ENCODE measurements around the gene CHD2.
A peak's percentile ranks its signal among the peaks of the same experiment; 100 is the strongest.

Gene CHD2

DNA sequence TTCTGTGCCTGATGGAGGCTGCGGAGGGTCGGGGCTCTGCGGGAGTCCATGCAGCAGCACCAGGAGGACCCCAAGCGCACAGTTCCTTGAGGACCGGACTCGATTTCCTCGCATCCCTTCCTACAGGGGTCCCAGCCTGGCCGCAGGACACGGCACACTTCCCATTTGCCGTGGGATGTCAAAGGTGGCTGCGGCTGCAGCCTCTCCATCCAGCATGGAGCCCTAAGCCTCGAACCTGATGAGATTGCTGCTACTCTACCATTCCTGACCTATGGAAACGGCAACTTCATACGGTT lies 148.2 kb downstream of the CHD2 start:
- in situ Hi-C loops (cut with HindIII; ENCODE audit: low sequenced_read_pairs) = no loop called here
- DNase-seq (ENCODE audit: low read depth, low spot score) = no peak
- TF ChIP-seq, protein P1, sequence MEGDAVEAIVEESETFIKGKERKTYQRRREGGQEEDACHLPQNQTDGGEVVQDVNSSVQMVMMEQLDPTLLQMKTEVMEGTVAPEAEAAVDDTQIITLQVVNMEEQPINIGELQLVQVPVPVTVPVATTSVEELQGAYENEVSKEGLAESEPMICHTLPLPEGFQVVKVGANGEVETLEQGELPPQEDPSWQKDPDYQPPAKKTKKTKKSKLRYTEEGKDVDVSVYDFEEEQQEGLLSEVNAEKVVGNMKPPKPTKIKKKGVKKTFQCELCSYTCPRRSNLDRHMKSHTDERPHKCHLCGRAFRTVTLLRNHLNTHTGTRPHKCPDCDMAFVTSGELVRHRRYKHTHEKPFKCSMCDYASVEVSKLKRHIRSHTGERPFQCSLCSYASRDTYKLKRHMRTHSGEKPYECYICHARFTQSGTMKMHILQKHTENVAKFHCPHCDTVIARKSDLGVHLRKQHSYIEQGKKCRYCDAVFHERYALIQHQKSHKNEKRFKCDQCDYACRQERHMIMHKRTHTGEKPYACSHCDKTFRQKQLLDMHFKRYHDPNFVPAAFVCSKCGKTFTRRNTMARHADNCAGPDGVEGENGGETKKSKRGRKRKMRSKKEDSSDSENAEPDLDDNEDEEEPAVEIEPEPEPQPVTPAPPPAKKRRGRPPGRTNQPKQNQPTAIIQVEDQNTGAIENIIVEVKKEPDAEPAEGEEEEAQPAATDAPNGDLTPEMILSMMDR (IDR thresholded peaks at IDR 0.05; ENCODE audit: low read depth, low read length) = no peak
- no peak overlapping the region for H3K4me3 ChIP-seq (ENCODE audit: low read depth, low read length)

GRCh38 chr15:93048759-93049161 lies 148.6 kb downstream of the CHD2 start:
- TF ChIP-seq, protein P1 (IDR thresholded peaks at IDR 0.05; ENCODE audit: low read depth, low read length) = no peak
- peak; percentile 43 for DNase-seq (ENCODE audit: low read depth, low spot score)
- in situ Hi-C loops (cut with HindIII; ENCODE audit: low sequenced_read_pairs) = no loop called here
- no peak overlapping the region for H3K4me3 ChIP-seq (ENCODE audit: low read depth, low read length)

DNA sequence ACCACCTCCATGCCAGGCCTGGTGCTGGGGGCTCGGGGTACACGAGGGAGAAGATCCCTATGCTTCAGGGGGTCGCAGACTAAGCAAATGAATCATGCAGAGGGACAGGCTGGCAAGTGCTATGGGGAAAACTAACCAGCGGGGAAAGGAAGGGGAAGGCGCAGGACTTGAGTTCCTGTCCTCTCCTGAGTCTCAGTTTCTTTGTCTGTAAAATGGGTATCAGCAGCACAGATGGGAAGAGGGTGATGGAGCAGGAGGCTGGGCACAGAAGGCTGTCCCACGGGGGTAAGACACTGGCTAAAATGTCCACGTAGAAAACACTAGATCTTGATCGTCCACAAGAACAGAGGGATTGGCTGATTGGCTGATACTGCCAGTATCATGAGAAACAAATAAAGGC lies 149.1 kb downstream of the CHD2 start:
- TF ChIP-seq, protein P1 (IDR thresholded peaks at IDR 0.05; ENCODE audit: low read depth, low read length) = no peak

DNA sequence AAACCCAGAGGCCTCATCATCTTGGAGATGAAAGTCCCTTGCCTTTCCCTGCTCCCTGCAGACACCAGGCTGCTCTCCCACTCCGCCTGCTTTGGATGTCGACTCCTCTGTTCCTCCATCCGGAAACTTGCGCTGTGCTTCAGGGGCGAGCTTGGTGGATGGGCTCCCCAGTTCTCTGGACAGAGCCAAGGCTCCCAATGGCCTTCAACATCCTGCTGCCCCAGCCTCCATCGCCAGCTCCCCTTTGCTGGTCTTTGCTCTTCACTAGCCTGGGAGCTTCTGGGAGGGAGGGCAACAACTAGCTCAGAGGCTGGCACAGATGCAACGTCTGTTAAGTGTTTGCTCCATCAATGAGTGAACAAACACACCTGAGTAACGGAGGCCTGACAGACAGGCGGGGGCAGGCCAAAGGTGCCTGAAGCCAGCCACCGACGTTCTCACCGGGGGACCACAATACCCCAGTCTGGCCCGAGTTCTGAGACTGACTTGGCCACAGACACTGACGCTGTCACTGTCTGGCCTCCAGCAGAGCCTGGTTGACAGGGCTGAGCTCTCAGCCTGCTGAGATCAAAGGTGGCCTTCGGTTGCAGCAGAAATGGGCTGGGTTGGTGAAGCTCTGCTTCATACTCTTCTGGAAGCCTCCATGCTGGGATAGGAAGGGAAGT lies 149.9 kb downstream of the CHD2 start:
- TF ChIP-seq, protein P1 (IDR thresholded peaks at IDR 0.05; ENCODE audit: low read depth, low read length) = no peak
- no peak for DNase-seq (ENCODE audit: low read depth, low spot score)
- no peak overlapping the region for H3K4me3 ChIP-seq (ENCODE audit: low read depth, low read length)
- in situ Hi-C loops (cut with HindIII; ENCODE audit: low sequenced_read_pairs) = no loop called here

More for the DNA sequence above, 149.1 kb downstream of the CHD2 start:
- DNase-seq (ENCODE audit: low read depth, low spot score) = no peak
- H3K4me3 ChIP-seq (ENCODE audit: low read depth, low read length) = no peak overlapping the region
- in situ Hi-C loops (cut with HindIII; ENCODE audit: low sequenced_read_pairs) = no loop called here

- H3K4me3 ChIP-seq (ENCODE audit: low read depth, low read length) = no peak overlapping the region
- TF ChIP-seq, protein P1 (IDR thresholded peaks at IDR 0.05; ENCODE audit: low read depth, low read length) = no peak
- DNase-seq (ENCODE audit: low read depth, low spot score) = no peak
- in situ Hi-C loops (cut with HindIII; ENCODE audit: low sequenced_read_pairs) = no loop called here
Measured at GRCh38 chr15:93050648-93051047, 150.5 kb downstream of the CHD2 start.

DNA sequence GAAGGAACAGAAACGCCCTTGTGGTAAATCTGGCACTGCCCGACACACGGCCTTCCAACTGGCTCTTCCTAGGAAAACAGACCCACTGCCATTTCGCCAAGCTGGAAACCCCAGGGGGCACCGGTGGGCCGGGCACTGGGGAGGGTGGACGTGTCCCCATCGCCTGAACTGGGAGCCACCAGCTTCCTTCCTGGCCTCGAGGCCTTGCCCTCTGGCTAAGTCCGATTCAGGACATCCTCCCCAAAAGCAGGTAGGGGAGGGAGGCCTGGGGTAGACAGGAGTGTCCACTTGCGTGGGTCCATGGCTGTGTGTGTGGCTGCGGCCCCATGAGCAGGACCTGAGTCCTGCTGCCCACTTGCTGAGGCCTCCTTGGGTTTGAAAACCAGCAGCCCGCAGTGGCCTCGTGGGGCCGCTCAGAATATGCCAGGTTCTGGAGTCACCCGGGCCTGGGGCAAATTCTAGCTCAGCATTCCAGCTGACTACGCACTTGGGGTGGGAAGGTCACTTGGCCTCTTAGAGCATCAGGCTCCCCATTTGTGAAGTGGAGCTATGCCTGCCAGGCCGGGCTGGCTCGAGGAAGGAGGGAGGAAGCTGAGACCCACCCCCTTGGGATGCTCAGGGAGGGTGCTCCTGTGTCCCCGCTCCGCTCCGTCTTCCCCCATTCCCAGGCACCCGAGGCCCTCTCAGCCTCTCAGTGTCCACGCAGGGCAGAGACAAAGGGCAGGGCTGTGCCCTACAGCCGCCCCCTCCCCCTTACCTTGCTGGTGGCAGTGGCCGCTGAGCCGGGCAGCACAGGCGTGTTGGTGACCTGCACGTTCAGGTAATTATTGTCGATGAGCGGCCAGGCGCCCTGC lies 151.3 kb downstream of the CHD2 start:
- in situ Hi-C loops (cut with HindIII; ENCODE audit: low sequenced_read_pairs) = no loop called here
- H3K4me3 ChIP-seq (ENCODE audit: low read depth, low read length) = no peak overlapping the region
- no peak for DNase-seq (ENCODE audit: low read depth, low spot score)
- TF ChIP-seq, protein P1 (IDR thresholded peaks at IDR 0.05; ENCODE audit: low read depth, low read length) = no peak
